Measurements from ENCODE around the gene BMAL1.
A peak's percentile ranks its signal among the peaks of the same experiment; 100 is the strongest.

BMAL1 gene

GRCh38 chr11:13347901-13348300, 70.3 kb downstream of the BMAL1 start:
- no peak for DNase-seq

GRCh38 chr11:13348305-13348704, 70.7 kb downstream of the BMAL1 start:
- no peak for DNase-seq

GRCh38 chr11:13349046-13349445, 71.5 kb downstream of the BMAL1 start:
- DNase-seq: no peak

GRCh38 chr11:13349581-13349980, 72.0 kb downstream of the BMAL1 start:
- DNase-seq: no peak

- DNase-seq: no peak
Measured at GRCh38 chr11:13352711-13353110, 75.1 kb downstream of the BMAL1 start.

GRCh38 chr11:13354335-13354734, 76.7 kb downstream of the BMAL1 start:
- DNase-seq: no peak

- no peak for DNase-seq
Measured at GRCh38 chr11:13355191-13355590, 77.6 kb downstream of the BMAL1 start.

- DNase-seq: no peak
Measured at GRCh38 chr11:13357232-13357631, 79.6 kb downstream of the BMAL1 start.

- no peak for DNase-seq
Measured at GRCh38 chr11:13358596-13359270, 81.1 kb downstream of the BMAL1 start.

GRCh38 chr11:13362596-13363109, 85.1 kb downstream of the BMAL1 start:
- DNase-seq: peak; percentile 32

- no peak for DNase-seq
Measured at GRCh38 chr11:13364388-13364787, 86.8 kb downstream of the BMAL1 start.

- DNase-seq: no peak
Measured at GRCh38 chr11:13366266-13367026, 88.9 kb downstream of the BMAL1 start.

GRCh38 chr11:13367115-13367514, 89.5 kb downstream of the BMAL1 start:
- no peak for DNase-seq

- DNase-seq: no peak
Measured at GRCh38 chr11:13368041-13368446, 90.5 kb downstream of the BMAL1 start.

- no peak for DNase-seq
Measured at GRCh38 chr11:13373216-13373615, 95.6 kb downstream of the BMAL1 start.

- DNase-seq: no peak
Measured at GRCh38 chr11:13375798-13376197, 98.2 kb downstream of the BMAL1 start.

- no peak for DNase-seq
Measured at GRCh38 chr11:13376402-13376801, 98.8 kb downstream of the BMAL1 start.

GRCh38 chr11:13376838-13377237, 99.2 kb downstream of the BMAL1 start:
- no peak for DNase-seq

GRCh38 chr11:13378316-13378715, 100.7 kb downstream of the BMAL1 start:
- no peak for DNase-seq

GRCh38 chr11:13380731-13381130, 103.1 kb downstream of the BMAL1 start:
- DNase-seq: no peak

GRCh38 chr11:13382751-13383150, 105.2 kb downstream of the BMAL1 start:
- no peak for DNase-seq

GRCh38 chr11:13384908-13385640, 107.5 kb downstream of the BMAL1 start:
- DNase-seq: peak; percentile 35

GRCh38 chr11:13386567-13386966, 109.0 kb downstream of the BMAL1 start:
- DNase-seq: no peak

GRCh38 chr11:13388741-13389140, 111.2 kb downstream of the BMAL1 start:
- DNase-seq: no peak
